Keratinocyte (primary cell): ENCODE results near the gene ADGRL3.

Experiments
- EZH2 ChIP-seq: IDR thresholded peaks from one replicate; pipeline ENCODE4 v1.6.1; 2012; ENCODE audit warnings: inconsistent platforms, mild to moderate bottlenecking, low read length, moderate library complexity
- TF ChIP-seq, protein P1 (sequence below), 3 experiments: IDR thresholded peaks in 1 of 3; conservative IDR thresholded peaks in 1 of 3; optimal IDR thresholded peaks in 1 of 3; 2 replicates in 2 of 3; 3 replicates in 1 of 3; pipeline versions ENCODE3 to v1.5.1; 2011; ENCODE audit warnings: low read length in 3 of 3, mild to moderate bottlenecking in 3 of 3, moderate library complexity in 2 of 3, control low read depth in 1 of 3, inconsistent platforms in 1 of 3; ENCODE audit not compliant: insufficient read depth in 2 of 3; ENCODE audit errors: extremely low read depth in 1 of 3

DNA sequence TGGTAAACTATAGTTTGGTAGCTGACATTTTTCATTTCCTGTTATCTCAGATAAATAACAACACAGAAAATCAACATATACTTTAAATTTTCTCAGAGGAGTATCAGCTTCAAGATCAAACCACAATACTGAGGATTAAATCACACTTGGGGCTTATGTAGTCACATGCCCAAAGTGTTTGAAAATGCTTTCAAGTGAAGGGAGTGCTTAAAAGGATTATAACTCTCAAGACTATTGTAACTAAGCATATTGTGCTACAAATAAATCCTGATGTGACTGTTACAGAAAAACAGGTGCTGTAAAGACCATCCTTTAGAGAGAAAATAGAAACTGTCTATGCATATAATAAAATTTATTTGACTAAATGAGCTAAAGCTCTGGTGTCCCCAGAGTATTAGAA, 887.6 kb downstream of the ADGRL3 start:
- TF ChIP-seq, protein P1, sequence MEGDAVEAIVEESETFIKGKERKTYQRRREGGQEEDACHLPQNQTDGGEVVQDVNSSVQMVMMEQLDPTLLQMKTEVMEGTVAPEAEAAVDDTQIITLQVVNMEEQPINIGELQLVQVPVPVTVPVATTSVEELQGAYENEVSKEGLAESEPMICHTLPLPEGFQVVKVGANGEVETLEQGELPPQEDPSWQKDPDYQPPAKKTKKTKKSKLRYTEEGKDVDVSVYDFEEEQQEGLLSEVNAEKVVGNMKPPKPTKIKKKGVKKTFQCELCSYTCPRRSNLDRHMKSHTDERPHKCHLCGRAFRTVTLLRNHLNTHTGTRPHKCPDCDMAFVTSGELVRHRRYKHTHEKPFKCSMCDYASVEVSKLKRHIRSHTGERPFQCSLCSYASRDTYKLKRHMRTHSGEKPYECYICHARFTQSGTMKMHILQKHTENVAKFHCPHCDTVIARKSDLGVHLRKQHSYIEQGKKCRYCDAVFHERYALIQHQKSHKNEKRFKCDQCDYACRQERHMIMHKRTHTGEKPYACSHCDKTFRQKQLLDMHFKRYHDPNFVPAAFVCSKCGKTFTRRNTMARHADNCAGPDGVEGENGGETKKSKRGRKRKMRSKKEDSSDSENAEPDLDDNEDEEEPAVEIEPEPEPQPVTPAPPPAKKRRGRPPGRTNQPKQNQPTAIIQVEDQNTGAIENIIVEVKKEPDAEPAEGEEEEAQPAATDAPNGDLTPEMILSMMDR (optimal IDR thresholded peaks at IDR 0.05 in 1 of 3, IDR thresholded peaks at IDR 0.05 in 1 of 3, conservative IDR thresholded peaks at IDR 0.05 in 1 of 3; ENCODE audit: extremely low read depth in 1 of 3, insufficient read depth in 2 of 3, low read length in 3 of 3), result no peak
- TF ChIP-seq EZH2, result no peak
